HUES6 (cell line): ENCODE results near the gene RGS7.
"Not testable (repeated sequence)": the region's sequence is repeated elsewhere in the genome, so short reads cannot be mapped to it uniquely, and the experiment has no call there.

Source experiments
- H3K27ac ChIP-seq: 2 replicates; pipeline ENCODE4 v1.7.0; 2013; ENCODE audit warnings: low read depth, mild to moderate bottlenecking, low read length, inconsistent platforms
- H3K27me3 ChIP-seq: 2 replicates; pipeline ENCODE4 v1.6.1; 2013; ENCODE audit warnings: low read length; ENCODE audit not compliant: control insufficient read depth, insufficient read depth
- H3K36me3 ChIP-seq: 2 replicates; pipeline ENCODE4 v1.6.1; 2013; ENCODE audit warnings: low read length; ENCODE audit not compliant: control insufficient read depth, insufficient read depth
- H3K4me1 ChIP-seq: 2 replicates; pipeline ENCODE4 v1.6.1; 2013; ENCODE audit warnings: low read length; ENCODE audit not compliant: control insufficient read depth, insufficient read depth
- H3K4me3 ChIP-seq: 2 replicates; pipeline ENCODE4 v1.5.1; 2013; ENCODE audit warnings: low read depth, low read length
- H3K9ac ChIP-seq: one replicate; pipeline ENCODE4 v1.6.1; 2013; ENCODE audit warnings: mild to moderate bottlenecking, low read length
- H3K9me3 ChIP-seq: 2 replicates; pipeline ENCODE4 v1.6.1; 2013; ENCODE audit warnings: low read depth, low read length; ENCODE audit not compliant: control insufficient read depth, insufficient read depth

The RGS7 gene

DNA sequence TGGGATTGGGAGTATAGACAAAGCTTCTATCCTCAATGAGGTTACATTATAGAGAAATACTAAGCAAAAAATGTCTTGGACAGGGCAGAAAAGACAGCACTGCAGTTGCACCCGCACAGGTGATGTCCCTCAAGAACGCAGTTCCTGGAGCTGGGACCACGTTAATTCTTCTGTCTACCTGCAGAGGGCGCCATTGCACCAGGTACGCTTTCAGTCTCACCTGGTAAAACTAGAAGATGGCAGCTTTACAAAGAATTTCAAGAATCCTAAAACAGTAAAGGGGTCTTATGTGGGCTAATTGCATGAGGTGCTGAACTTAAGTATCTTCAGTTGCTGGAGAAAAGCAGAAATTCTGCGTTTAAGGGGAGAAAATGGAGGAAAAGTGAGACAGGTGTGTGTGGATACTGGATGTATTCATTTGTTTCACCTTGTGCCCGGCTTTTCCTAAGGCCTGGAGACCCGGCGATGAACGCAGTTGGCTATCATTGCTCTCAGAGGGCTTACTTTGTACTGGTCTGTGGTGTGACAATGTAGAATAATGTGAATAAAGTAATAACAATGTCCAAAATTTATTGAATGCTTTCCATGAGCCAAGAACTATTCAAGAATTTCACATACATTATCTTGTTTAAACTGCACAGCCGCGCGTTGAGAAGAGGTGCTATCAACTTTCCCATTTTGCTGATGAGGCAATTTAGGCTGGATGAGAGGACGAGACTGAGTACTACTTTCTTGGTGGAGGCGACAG is 468.8 kb downstream of the RGS7 start:
- Histone ChIP-seq H3K4me3 (no peak overlapping the region), H3K4me1 (no peaks in the 10 kb centered on the region; the same call in 1 of the 2 replicates), H3K9me3 (no peaks in the 10 kb centered on the region), H3K9ac (no peak overlapping the region), H3K27me3 (no peaks in the 10 kb centered on the region), H3K36me3 (no peaks in the 10 kb centered on the region), H3K27ac (no peak overlapping the region)

DNA sequence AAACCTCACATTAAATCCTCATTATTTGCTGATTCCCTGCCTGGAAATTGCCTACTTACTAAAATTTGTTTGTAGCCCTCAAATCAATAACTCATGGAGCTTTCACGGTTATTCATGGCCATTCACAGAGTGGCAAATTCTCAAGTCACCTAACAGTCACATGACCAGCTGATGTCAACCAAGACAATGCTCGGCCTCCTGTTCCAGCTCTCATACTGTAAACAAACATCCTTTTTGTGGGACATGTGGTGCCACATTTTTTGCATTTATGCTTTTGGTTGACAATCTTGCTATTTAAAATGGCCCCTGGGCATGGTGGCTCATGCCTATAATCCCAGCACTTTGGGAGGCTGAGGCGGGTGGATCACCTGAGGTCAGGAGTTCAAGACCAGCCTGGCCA is 473.5 kb downstream of the RGS7 start:
- no peaks in the 10 kb centered on the region for H3K27me3 ChIP-seq
- H3K9me3 ChIP-seq: no peaks in the 10 kb centered on the region
- no peak overlapping the region for H3K9ac ChIP-seq
- no peak overlapping the region for H3K4me3 ChIP-seq
- H3K4me1 ChIP-seq: no peaks in the 10 kb centered on the region; the same call in 1 of the 2 replicates
- H3K27ac ChIP-seq: no peak overlapping the region
- H3K36me3 ChIP-seq: no peaks in the 10 kb centered on the region

DNA sequence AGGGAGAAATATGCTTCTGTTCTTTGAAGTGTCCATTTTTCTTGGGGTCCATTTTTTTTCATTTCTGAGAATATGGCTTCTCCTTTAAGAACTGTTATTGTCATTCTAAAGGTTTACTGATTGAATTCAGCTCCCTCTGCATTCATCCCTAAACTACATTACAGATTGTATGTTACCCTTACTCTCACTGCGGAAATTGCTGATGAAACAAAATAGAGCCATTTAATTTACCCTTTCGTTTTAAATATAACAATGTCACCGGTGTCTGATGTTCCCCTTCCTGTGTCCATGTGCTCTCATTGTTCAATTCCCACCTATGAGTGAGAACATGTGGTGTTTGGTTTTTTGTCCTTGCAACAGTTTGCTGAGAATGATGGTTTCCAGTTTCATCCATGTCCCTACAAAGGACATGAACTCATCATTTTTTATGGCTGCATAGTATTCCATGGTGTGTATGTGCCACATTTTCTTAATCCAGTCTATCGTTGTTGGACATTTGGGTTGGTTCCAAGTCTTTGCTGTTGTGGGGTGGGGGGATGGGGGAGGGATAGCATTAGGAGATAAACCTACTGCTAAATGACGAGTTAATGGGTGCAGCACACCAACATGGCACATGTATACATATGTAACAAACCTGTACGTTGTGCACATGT is 474.2 kb downstream of the RGS7 start:
- H3K4me3 ChIP-seq, H3K9ac ChIP-seq, H3K27ac ChIP-seq: not testable (repeated sequence)

DNA sequence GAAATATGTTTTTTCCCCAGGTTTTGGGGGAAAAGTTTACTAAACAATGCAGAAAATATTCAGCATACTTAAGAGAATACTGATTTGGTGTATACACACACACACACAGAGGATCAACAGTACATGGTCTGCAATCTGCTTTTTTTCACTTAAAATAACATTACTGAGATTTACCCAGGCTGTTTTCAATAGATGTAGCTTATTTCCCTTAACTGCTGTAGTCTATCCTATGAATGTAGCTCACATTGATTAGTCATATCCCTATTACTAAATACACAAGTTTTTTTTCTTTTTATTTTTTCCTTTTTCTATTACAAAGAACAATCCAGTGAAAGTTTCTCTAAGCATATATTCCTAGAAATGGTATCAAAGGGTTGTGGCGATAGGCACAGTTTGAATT is 478.4 kb downstream of the RGS7 start:
- Histone ChIP-seq H3K4me1 (no peaks in the 10 kb centered on the region), H3K9me3 (no peaks in the 10 kb centered on the region), H3K4me3 (no peak overlapping the region), H3K27me3 (no peaks in the 10 kb centered on the region), H3K9ac (no peak overlapping the region), H3K27ac (no peak overlapping the region), H3K36me3 (no peaks in the 10 kb centered on the region)

More for the DNA sequence above, 474.2 kb downstream of the RGS7 start:
- not testable (repeated sequence) for H3K36me3 ChIP-seq, H3K27me3 ChIP-seq, H3K9me3 ChIP-seq, H3K4me1 ChIP-seq

DNA sequence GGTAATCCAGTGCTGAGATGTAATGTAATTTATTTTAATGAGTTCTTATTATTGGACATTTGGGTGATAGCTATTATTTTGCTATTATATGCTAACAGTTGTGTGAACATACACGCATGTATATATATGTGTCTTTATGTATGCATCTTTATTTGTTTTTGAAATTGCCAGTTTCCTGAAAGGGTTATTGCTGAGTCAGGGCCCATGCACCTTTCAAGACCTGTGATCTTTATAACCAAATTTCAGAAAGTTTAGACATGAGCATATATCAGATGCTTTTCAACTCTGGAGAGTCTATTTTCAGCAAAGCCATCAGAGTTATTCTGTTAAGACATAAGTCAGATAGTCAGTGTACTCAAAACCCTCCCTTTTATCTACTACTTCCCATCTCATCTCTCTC is 479.4 kb downstream of the RGS7 start:
- no peak overlapping the region for H3K4me3 ChIP-seq
- H3K36me3 ChIP-seq: no peaks in the 10 kb centered on the region
- no peak overlapping the region for H3K27ac ChIP-seq
- H3K9ac ChIP-seq: no peak overlapping the region
- H3K27me3 ChIP-seq: no peaks in the 10 kb centered on the region
- H3K4me1 ChIP-seq: no peaks in the 10 kb centered on the region
- no peaks in the 10 kb centered on the region for H3K9me3 ChIP-seq

DNA sequence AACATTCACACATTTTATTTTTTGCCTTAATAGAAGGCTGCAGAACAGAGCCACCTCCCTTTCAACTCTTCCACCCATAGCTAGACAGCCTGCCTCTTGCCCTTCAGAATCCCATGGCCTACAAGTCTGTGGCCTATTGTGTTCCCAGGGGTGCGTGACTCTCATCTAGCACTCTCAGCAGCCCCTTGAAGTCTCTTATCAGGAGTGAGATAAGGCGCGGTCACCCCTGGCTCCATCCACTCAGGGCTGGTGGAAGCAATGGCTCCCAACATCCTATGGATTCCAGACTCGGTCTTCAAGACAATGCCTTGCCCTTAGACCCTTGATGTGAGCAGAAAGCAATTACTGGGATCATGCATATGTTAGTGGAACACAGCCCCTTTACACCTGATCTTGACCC is 480.9 kb downstream of the RGS7 start:
- H3K36me3 ChIP-seq: no peaks in the 10 kb centered on the region
- no peaks in the 10 kb centered on the region for H3K9me3 ChIP-seq
- no peaks in the 10 kb centered on the region for H3K4me1 ChIP-seq
- H3K4me3 ChIP-seq: no peak overlapping the region
- no peak overlapping the region for H3K27ac ChIP-seq
- H3K27me3 ChIP-seq: no peaks in the 10 kb centered on the region
- H3K9ac ChIP-seq: no peak overlapping the region

DNA sequence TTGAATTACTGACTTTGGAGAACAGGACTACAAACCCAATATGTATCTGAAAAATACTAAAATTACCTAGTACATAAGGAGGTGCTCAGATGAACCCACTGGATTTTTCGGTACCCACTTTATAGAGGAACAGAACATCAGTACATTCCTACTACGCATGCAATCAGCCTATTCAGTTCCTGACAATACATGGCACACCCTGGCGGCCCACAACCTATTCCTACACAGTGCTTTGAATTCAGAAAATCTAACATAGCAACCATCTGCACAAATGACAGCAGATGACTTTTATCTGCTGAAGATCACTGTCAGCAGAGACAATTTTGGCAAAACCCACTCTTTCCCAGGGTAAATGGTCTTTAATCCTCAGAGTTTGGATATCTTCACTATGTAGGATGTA is 487.9 kb downstream of the RGS7 start:
- H3K36me3 ChIP-seq: no peaks in the 10 kb centered on the region
- H3K9ac ChIP-seq: no peak overlapping the region
- no peak overlapping the region for H3K4me3 ChIP-seq
- H3K27ac ChIP-seq: no peak overlapping the region
- H3K4me1 ChIP-seq: no peaks in the 10 kb centered on the region
- no peaks in the 10 kb centered on the region for H3K27me3 ChIP-seq
- H3K9me3 ChIP-seq: no peaks in the 10 kb centered on the region

DNA sequence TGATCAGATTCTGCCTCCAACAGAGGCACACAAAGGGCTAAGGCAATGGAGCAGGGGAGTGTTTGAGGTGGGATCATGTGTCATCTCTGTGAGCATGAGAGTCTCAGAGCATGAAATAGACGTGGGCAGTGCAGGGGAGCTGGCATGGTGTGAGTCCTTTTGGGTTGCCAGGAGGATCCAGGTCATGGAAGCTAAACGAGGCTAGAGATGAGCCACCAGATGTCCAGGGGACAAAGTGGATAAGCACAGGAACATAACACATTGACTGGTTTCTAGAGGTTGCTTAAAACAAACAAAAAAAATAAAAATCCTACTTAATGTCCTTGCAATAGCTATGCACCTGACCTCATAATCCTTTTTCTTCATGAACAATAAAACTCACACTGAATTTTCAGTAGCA is 490.3 kb downstream of the RGS7 start:
- H3K36me3 ChIP-seq: no peaks in the 10 kb centered on the region
- H3K4me3 ChIP-seq: no peak overlapping the region
- no peak overlapping the region for H3K27ac ChIP-seq
- H3K4me1 ChIP-seq: no peaks in the 10 kb centered on the region
- no peaks in the 10 kb centered on the region for H3K9me3 ChIP-seq
- no peaks in the 10 kb centered on the region for H3K27me3 ChIP-seq
- H3K9ac ChIP-seq: no peak overlapping the region

DNA sequence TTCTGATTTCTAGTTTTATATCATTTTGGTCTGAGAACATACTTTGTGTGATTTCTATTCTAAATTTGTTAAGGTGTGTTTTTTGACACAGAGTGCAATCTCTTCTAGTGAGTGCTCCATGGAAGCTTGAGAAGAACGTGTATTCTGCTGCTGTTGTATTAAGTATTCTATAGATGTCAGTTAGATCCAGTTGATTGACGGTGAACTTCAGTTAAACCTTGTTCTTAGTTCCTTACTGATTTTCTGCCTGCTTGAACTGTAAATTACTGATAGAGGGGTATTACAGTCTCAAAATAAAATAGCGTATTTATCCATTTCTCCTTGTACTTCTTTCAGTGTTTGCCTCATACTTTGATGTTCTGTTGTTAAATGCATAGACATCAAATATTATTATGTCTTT is 497.0 kb downstream of the RGS7 start:
- Histone ChIP-seq H3K4me1 (no peaks in the 10 kb centered on the region), H3K4me3 (no peak overlapping the region), H3K27ac (no peak overlapping the region)

DNA sequence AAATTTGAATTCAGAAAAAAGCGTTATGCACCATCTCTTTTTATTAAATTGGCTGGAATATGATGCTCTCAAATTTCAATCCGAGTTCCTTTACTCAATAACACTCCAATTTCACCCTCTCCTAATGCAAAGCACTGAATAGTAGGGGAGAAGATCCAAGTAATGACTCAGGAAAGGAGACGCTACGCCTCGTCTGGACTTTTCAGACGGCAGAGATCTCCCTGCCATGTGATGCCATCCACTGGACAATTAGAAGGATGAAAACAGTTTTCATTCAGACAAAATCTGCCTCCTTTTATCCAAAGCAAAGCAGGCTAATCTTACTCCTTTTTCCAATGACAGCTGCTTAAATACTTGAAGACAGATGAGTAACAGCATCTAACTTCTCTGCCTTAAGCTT is 502.6 kb downstream of the RGS7 start:
- Histone ChIP-seq H3K36me3 (no peaks in the 10 kb centered on the region), H3K9ac (no peak overlapping the region), H3K4me1 (no peaks in the 10 kb centered on the region), H3K9me3 (0 out of 2 replicates have a peak, but pooled peaks cover 4% of the 10 kb centered on the region), H3K4me3 (no peak overlapping the region), H3K27ac (no peak overlapping the region), H3K27me3 (no peaks in the 10 kb centered on the region)

More for the DNA sequence above, 497.0 kb downstream of the RGS7 start:
- no peaks in the 10 kb centered on the region for H3K9me3 ChIP-seq
- H3K9ac ChIP-seq: no peak overlapping the region
- no peaks in the 10 kb centered on the region for H3K27me3 ChIP-seq
- no peaks in the 10 kb centered on the region for H3K36me3 ChIP-seq

DNA sequence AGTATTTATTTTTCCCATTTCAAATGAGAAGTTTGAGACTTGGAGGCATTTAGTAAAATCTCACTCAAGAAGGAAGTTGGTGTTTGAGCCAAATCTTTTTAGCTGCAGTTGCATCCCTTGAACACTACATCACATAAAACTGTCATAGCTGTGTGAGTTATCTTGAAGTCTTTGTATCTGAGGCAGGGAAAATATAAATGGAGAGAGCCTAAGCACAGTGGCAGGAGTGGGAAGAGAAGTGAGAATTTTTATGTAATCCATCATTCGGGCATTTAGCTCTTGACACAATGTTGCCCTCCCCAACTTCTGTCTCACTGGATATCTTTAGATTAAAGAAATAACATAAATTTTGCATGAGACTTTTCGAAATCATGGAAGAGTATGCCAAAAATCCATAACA is 509.7 kb downstream of the RGS7 start:
- Histone ChIP-seq H3K27me3 (no peaks in the 10 kb centered on the region), H3K9me3 (0 out of 2 replicates have a peak, but pooled peaks cover 4% of the 10 kb centered on the region), H3K4me1 (no peaks in the 10 kb centered on the region), H3K27ac (no peak overlapping the region), H3K4me3 (no peak overlapping the region), H3K36me3 (no peaks in the 10 kb centered on the region), H3K9ac (no peak overlapping the region)
